GM10847 (cell line): ENCODE results near the gene CHMP4A.

Source experiments
- POLR2A ChIP-seq: IDR thresholded peaks from 2 replicates; pipeline ENCODE4 v1.6.1; 2011; ENCODE audit not compliant: insufficient read length; ENCODE audit errors: extremely low read depth

The CHMP4A gene

DNA sequence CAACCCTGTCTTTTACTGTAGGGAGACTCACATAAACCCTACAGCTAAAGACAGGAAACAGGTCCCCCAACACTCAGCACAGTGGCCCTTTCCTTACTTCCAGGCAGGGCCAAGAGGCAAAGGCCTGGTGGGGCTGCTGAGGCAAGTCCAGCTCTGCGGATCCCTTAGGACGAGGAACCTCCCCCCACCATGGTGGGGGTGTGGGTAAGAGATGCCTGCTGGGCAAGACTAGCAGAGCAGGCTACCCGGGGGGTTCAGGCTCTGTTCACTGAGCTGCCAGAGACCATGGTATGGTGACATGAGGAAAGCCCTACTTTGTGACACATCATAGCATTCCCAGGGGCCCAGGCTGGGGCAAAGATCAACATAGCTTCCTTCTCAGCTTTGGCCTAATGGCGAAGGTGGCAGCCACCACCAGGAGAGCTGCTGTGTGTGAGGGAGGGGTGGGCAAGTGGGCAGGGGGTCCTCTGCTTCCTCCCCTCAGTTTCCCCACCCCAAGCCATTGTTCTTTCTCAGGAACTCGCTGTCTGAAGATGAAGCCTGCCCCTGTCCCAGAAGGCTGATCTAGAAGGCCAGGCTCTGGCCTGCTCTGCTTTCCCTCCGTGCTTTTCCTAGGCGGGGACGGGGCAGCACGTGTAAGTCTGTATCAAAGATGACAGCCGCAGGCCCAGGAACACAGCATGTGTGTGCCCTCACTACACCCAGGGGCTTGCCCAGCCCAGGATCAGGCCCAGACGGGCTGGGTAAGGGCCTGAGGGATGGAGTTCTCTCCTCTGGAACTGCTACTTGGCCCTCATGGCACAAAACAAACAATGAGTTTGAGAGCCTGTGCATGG lies 39.2 kb upstream of the CHMP4A start:
- no peak for TF ChIP-seq POLR2A

DNA sequence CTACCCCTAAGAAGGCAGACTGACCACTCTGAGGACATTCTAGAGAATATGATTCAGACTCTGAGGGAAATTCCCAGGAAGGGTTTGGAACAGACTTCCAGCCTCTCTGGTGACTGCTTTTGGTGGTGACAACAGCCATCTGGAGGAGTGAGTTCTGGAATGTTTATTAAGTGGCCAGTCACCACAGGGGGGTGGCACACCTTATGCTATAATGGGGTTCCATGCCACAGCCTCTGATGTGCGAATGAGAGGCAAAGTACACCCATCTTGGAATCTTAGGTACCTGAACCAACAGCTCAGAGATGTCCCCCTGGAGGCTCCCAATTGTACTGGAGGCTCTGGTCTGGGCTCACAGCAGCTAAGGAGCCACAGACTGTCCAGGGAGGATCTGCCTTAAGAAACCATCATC lies 38.6 kb upstream of the CHMP4A start:
- no peak for TF ChIP-seq POLR2A

DNA sequence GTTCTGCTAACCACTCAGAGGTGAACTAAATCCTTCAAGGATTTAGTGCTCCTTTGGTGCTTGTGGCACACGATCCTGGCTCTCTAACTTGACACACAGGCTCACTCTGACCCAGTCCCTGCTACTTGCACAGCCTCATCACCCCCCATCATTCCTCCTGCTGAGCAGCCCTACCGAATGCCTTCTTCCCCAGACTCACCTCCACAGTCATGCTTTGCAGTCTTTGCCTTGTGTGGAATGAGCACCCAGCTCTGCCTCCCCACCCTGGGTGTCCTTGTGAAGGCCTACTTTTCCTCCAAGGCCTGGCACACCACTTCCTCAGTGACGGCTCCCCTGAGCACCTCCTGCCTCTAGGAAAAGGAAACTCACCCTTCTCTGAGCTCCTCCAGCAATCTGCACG lies 37.1 kb upstream of the CHMP4A start:
- no peak for TF ChIP-seq POLR2A

DNA sequence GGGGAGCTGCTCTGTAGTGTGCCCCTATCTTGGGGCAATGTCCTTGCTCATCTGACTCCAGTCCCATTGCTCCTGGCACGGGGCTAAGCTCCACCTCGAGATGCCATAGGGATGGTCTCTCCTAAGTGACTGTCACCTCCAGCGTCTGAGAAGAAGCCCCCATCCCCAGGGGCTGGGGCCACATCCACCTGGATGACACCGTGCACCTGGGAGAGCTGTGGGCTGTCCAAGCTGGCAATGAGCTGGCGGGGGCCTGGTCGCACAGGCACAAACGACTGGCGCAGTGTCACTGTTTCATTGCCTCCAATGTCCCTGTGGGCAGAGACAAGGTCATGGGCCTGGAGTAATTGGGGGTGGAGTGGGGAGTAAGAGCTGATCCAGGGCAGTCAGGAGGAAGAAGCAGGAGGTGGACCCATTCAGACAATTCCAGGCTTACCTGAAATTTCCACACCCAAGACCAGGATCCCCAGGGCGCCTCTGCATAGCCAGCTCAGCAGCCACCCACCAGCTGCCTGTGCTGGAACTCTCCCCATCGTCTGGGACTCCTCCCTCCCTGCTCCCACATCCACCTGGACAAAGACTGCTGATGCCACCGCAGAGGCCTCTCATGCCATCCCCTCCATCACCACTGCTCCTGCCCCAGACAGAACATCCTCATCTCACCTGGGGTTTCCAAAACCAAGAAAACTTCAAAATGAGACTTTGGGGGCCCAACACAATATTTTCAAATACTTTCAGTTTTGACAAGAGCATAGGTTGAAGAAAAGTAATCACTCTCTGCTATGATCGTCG lies 36.1 kb upstream of the CHMP4A start:
- no peak for TF ChIP-seq POLR2A

DNA sequence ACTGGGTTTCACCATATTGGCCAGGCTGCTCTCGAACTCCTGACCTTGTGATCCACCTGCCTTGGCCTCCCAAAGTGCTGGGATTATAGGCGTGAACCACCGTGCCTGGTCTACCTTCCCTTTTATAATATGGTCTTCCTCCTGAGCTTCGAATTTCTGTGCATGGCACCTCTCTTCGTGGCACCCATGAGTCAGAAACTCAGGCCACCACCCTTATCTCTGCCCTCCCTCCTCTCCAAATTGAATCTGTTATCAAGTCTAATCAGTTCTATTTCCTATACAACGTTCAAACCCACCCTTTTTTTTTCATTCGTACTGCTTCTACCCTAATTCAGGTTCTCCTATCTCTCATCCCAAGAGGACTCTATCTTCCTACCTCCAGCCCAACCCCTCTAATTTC lies 34.1 kb upstream of the CHMP4A start:
- no peak for TF ChIP-seq POLR2A

DNA sequence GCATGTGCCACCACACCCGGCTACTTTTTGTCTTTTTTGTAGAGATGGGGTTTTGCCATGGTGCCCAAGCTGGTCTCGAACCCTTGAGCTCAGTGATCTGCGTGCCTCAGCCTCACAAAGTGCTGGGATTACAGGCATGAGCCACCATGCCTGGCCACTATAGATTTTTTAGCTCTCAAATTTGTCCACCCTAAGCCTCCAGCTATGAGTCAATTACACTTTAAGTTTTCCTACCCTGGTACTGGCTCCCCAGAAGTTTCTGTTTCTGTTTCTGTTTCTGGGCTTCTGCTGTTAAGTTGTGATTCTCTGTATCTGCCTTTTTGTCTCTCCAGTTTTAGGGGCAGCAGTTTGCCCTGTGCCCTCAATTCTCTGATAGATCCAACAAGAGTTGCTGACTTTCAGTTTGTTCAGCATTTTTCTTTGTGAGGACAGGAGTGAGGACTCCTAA lies 33.5 kb upstream of the CHMP4A start:
- no peak for TF ChIP-seq POLR2A

DNA sequence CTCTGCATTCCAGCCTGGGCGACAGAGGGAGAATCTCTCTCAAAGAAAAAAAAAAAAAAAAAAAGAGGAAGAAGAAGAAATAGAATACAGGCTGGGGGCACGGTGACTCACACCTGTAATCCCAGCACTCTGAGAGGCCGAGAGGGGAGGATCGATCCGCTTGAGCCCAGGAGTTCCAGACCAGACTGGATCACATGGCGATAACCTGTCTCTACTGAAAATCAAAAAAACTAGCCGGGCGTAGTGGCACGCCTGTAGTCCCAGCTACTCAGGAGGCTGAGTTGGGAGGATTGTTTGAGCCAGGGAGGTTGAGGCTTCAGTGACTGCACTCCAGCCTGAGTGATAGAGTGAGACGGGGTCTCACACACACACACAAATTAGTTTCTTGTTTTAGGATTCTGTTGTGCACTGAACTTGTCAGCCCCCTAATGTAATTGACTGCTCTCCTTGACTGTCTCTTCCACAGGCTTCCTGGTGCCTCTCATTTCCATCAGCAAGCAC lies 30.1 kb upstream of the CHMP4A start:
- TF ChIP-seq POLR2A, result no peak

DNA sequence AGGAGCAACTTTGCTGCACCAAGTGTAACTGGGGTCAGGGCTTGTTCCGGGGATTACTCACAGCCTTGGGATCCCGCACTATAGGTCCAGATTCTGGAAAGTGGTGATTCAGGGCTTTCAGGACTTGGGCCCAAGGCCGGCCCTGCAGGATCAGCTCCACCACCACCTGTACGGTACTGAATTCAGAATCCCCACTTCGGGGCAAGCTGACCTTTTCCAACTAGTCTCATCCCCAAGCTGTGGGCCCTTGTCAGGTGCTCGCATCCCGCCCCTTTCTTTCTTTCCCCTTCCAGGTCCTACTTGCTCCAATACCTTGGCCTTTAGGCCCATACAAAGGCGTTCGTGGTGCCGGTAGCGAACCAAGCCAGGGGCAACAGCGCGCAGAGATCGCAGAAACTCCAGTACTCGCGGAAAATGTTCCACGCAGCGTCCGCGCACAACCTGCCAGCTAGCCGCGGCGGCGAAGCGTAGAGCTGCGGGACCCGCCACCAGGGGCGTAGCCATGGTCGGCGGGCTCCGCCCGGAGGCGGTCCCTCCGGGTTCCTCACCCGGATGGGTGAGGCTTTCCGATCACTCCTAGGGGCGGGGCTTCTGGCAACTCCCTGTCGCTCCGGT lies 28.6 kb upstream of the CHMP4A start:
- TF ChIP-seq POLR2A, result no peak

DNA sequence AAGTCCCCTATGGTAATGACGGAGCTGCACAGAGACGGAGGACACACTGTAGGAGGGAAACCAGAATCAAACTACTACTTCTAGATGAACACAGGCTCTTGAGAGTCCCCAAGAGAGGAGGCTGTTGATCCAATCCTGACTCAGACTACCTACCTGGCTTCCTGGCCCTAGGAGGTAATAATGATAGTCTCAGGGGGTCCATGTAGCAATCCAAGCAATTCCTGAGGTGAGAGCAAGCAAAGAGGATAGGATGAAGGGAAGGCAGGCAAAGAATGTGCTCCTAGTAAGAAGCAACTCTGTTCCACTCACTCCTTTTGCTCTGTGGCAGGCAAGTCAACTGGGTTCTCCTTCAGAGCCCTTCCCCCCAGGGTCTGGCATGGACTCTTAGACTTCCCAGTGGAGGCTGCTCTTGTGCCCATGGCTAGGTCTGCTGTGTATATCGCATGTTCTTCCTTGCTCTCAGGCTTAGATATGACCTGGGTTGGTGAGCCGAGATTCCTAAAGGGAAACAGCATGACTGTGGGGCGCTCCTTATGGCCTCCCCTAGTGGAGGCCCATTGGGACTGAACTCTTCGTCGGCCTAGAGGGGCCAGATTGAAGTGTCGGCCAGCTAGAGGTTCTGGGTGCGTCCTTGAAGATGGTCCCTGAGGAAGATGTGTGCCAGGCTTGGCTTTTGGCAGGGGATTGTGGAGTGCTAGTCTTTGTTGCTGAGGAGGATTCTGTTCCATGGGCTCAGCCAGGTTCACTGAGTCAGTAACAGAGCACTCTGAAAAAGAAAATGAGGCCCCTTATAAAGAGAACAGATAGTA lies 27.0 kb upstream of the CHMP4A start:
- TF ChIP-seq POLR2A, result no peak

DNA sequence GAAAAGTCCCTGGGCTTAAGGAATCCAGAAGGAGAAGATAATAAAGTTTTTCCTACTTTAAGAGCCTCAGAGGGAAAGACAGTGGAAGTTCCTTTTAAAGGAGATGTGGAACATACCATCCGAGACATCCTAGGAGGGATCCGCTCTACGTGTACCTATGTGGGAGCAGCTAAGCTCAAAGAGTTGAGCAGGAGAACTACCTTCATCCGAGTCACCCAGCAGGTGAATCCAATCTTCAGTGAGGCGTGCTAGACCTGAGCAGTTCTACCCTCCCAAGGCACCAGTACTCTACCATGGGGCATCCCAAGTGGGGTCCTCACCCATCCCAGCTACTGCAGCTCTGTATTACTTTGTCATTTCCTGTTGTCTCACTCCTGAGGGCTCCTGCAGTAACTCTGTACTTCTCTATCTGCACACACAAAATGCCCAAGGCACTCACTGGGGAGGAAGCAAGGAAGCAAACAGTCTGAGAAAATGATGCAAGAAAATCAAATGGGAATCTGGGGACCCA lies 25.3 kb upstream of the CHMP4A start:
- no peak for TF ChIP-seq POLR2A

DNA sequence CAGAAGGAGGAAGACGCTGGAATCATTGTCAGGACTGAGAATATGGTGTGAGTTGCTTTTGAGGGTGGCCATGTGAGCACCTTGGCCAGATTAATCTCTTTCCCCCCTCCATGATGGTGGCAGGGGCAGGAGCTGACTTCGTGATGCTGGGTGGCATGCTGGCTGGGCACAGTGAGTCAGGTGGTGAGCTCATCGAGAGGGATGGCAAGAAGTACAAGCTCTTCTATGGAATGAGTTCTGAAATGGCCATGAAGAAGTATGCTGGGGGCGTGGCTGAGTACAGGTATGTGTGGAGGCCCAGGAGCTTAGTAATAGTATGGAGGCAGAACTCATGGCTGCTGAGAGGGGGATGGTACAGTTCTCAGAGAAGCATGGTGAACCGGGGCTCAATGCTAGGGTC lies 24.8 kb upstream of the CHMP4A start:
- no peak for TF ChIP-seq POLR2A

DNA sequence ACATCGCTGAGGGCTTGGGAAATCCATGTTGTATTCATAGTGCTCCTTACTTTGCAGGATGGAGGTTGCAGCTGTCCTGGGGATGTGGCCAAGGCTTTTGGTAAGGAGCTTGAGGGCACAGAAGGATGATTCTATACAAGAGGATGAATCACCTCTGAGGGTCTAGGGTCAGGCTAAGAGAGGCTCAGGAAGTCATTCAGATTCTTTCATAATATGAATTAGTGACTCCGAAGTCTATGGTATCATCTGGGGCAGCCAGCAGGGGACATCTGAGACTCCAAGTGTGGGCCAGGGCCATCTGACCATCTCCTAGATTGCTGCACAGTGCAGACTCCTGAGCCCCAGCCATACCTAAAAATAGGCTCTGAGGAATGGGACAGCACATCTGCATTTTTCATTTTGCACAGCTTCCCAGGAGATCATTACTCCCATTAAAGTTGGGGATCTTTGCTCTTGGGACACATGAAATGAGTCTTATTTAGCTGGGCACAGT lies 24.2 kb upstream of the CHMP4A start:
- TF ChIP-seq POLR2A, result no peak

DNA sequence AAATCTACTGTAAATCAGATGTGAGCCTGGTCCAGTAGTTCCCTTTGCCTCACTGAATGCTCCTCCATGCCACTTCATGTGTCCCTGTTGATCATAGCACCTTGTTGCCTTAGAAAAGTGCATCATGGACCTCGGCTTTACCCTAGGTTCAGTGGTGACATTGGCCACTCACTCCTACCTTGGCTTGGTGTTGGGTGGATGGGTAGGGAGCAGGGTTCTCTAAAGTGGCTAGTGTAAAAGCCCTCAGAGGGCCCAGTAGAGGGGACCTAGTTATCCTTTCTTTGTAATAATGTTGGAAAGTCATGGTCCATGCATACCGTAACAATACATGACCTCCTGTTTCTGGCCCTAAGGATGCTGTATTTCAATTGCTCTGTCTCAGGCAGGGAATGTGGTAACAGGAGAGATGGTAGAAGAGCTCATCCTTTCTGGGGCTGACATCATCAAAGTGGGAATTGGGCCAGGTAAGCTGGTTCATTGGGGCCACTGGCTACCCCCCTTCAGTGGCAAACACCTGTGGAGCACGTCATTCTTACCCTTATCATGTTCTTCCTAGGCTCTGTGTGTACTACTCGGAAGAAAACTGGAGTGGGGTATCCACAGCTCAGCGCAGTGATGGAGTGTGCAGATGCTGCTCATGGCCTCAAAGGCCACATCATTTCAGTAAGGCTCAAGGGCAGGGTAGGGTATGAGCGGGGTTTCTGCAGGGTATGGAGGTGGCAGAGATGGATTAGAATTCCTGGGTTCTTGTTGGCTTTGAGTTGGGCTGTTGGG lies 23.6 kb upstream of the CHMP4A start:
- TF ChIP-seq POLR2A, result no peak
